ENCODE data around the gene ISG20.

- no peak for TF ChIP-seq CTCF (IDR thresholded peaks at IDR 0.05; ENCODE audit: extremely low read depth in 1 of 2, insufficient read depth in 1 of 2, low read depth in 1 of 2, low read length in 2 of 2)
- no peak for TF ChIP-seq POLR2AphosphoS5 (IDR thresholded peaks at IDR 0.05; ENCODE audit: insufficient read depth, low read depth, low read length)
- no peak for TF ChIP-seq POLR2A (IDR thresholded peaks at IDR 0.05; ENCODE audit: low read depth, low read length)
- TF ChIP-seq EZH2 (IDR thresholded peaks at IDR 0.05; ENCODE audit: borderline replicate concordance, low read depth, low read length, severe bottlenecking), result no peak
- TF ChIP-seq MYC (IDR thresholded peaks at IDR 0.05; ENCODE audit: low read depth, low read length), result no peak
- no peak for TF ChIP-seq MAX (IDR thresholded peaks at IDR 0.05; ENCODE audit: insufficient read depth, insufficient read length)
Measured at GRCh38 chr15:88705769-88706165, 67.0 kb downstream of the ISG20 start.

Measured in endothelial cell of umbilical vein (primary cell).